OCI-LY7 (cell line): ENCODE results near the gene CCDC127. TPM values are rescaled to one million over a fixed set of nuclear protein-coding genes. Genes with fewer than 3 reads are reported as not detected.

Experiments used
- BruUV-seq: library from RNA; stranded (reverse); fragments of 400-500 nt; replicated peaks from 2 replicates; lab custom pipeline; 2021; lab: Mats Ljungman, UMichigan
- CTCF ChIA-PET: fragments of 300-600 bp; sonication (Branson Sonifier 250); formaldehyde crosslinking; loops from one replicate; lab custom pipeline; 2022; ENCODE audit warnings: antibody characterized with exemption; ENCODE audit not compliant: unreplicated experiment; lab: Charles Lee
- POLR2A ChIA-PET: fragments of 300-600 bp; sonication (Branson Sonifier 250); formaldehyde crosslinking; loops from one replicate; lab custom pipeline; 2022; ENCODE audit warnings: antibody characterized with exemption; lab: Charles Lee
- DNase-seq: peaks from one replicate; pipeline ENCODE4 v3.0.0-alpha.2; 2015; ENCODE audit warnings: low spot score
- H2AFZ ChIP-seq: fragments of 200-600 bp; sonication (generic), shearing (Covaris generic); 2 replicates; pipeline ENCODE4 v1.6.1; 2014; ENCODE audit warnings: mild to moderate bottlenecking, antibody characterized with exemption, low read length, moderate library complexity
- H3K27ac ChIP-seq: fragments of 200-600 bp; sonication (generic); 2 replicates; pipeline ENCODE4 v1.5.1; 2014; ENCODE audit warnings: mixed run types, low read depth, mild to moderate bottlenecking, moderate library complexity, low read length, inconsistent platforms; ENCODE audit not compliant: poor library complexity, severe bottlenecking
- H3K36me3 ChIP-seq: fragments of 200-600 bp; sonication (generic); 2 replicates; pipeline ENCODE4 v1.6.1; 2014; ENCODE audit warnings: mild to moderate bottlenecking, antibody characterized with exemption, low read length, moderate library complexity, mixed read lengths; ENCODE audit not compliant: insufficient read depth
- H3K4me1 ChIP-seq: fragments of 200-600 bp; sonication (generic); 2 replicates; pipeline ENCODE4 v1.5.1; 2014; ENCODE audit warnings: mild to moderate bottlenecking, low read length; ENCODE audit not compliant: insufficient read depth, poor library complexity, severe bottlenecking
- H3K4me2 ChIP-seq: fragments of 200-600 bp; sonication (generic); 2 replicates; pipeline ENCODE4 v1.6.1; 2014; ENCODE audit warnings: mild to moderate bottlenecking, low read length
- H3K4me3 ChIP-seq: fragments of 200-600 bp; sonication (generic); 2 replicates; pipeline ENCODE4 v1.5.1; 2014; ENCODE audit warnings: mild to moderate bottlenecking, low read depth, low read length; ENCODE audit not compliant: poor library complexity, severe bottlenecking
- H3K79me2 ChIP-seq: fragments of 200-600 bp; sonication (generic); 2 replicates; pipeline ENCODE4 v1.6.1; 2016; ENCODE audit warnings: low read depth, mild to moderate bottlenecking, low read length, moderate library complexity, mixed read lengths; ENCODE audit not compliant: insufficient read depth
- H3K9me2 ChIP-seq: fragments of 200-600 bp; sonication (generic); 2 replicates; pipeline ENCODE4 v1.6.1; 2016; ENCODE audit warnings: mild to moderate bottlenecking, low read length, mixed read lengths; ENCODE audit not compliant: insufficient read depth
- H3K9me3 ChIP-seq: fragments of 200-600 bp; sonication (generic); 2 replicates; pipeline ENCODE4 v1.6.1; 2014; ENCODE audit warnings: mild to moderate bottlenecking, mixed run types, low read length, mixed read lengths
- H4K20me1 ChIP-seq: fragments of 200-600 bp; sonication (generic); 2 replicates; pipeline ENCODE4 v1.6.1; 2014; ENCODE audit warnings: mild to moderate bottlenecking, antibody characterized with exemption, low read length, moderate library complexity, mixed read lengths; ENCODE audit not compliant: insufficient read depth
- CTCF ChIP-seq: fragments of 200-600 bp; sonication (generic); conservative IDR thresholded peaks from 2 replicates; pipeline ENCODE4 v1.5.1; 2014; ENCODE audit warnings: mild to moderate bottlenecking, antibody characterized with exemption, low read length, moderate library complexity, mixed read lengths
- EZH2phosphoT487 ChIP-seq: fragments of 200-600 bp; sonication (generic); IDR thresholded peaks from 2 replicates; pipeline ENCODE4 v1.6.1; 2018; ENCODE audit warnings: low read depth, borderline replicate concordance, mild to moderate bottlenecking, mixed run types, antibody characterized with exemption, low read length, moderate library complexity, mixed read lengths
- intact Hi-C: fragments of 100-400 bp; cut with micrococcal nuclease; formaldehyde crosslinking; loops from one replicate; pipeline ENCODE4 v1.10.0; 2022; ENCODE audit not compliant: unreplicated experiment
- total RNA-seq, 2 experiments: library from RNA; depleted of rRNA in 1 of 2; stranded (reverse); fragments of >200 nt in 1 of 2; shearing (Covaris generic) in 1 of 2; gene quantifications; 2 replicates each; pipeline ENCODE4 v1.2.3, GENCODE V29; 2014 to 2022

CCDC127 gene
- total RNA-seq, 2 experiments from 2014 or later = 10.8 to 12.4 TPM

DNA sequence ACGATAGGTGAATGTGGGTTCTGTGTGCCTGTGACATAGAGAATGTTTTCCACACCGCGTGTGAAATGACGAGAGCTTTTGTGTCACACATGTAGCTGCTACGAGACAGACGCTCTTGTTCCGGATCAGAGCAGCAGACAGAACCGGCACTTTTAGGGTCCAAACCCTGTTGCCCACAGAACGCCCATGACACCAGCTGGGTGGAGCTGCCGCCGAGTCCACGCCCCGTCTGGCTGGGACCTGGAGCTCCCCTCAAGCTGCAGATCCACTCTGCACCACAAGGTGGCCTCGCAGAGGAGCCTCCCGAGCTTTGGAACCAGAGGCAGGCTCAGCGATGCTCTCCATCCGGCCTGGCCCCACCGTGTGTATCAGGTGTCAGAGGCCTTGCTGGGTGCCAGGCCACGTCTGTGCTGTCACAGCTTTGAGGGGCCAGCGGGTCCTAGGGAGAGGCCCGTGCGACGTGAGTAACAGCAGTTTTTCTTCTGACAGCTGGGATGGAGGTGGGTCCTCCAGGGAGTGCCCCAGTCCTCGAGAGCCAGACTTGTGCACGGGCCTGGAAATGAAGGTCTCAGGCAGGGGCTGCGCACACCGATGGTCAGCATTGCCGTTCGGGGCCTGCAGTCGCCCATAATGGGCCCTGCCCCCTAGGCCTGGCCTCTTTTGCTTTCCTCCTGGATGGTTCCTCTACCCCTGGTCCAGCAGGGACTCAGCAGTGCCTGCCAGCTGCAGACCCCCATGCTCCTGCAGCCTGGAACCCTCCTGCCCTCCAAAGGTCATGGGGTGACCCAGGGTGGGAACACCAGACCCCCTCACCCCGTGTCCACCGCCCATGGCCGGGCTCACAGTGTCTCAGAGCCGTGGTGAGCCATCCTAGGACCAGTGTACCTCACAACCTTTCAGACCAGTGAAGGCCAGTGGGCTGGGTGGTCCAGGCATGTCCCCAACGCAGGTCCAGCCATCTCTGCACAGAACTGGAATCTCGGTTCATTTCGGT, 29.2 kb downstream of the CCDC127 start:
- H3K4me2 ChIP-seq = peak overlapping the region; percentile 73
- peaks cover 58% of the 10 kb centered on the region for H3K4me1 ChIP-seq
- no peaks in the 10 kb centered on the region; the same call in 1 of the 2 replicates for H3K79me2 ChIP-seq
- no peaks in the 10 kb centered on the region for H3K9me3 ChIP-seq
- DNase-seq = peak; percentile 95
- CTCF ChIA-PET = interaction anchor here (0.6 to 1.3 kb wide), 5 partner anchors 13 to 283 kb away, joined by 3 to 10 read pairs (median 3); partner anchors contain the start of gene PDCD6
- H2AFZ ChIP-seq = peak overlapping the region; percentile 13; the same call in 1 of the 2 replicates
- H3K9me2 ChIP-seq = no peaks in the 10 kb centered on the region
- H3K4me3 ChIP-seq = peak overlapping the region; percentile 43
- POLR2A ChIA-PET = interaction anchor here (0.9 to 1.3 kb wide), 5 partner anchors 12 to 82 kb away, joined by 3 to 8 read pairs (median 3); partner anchors contain the start of gene PDCD6
- H3K27ac ChIP-seq = peak overlapping the region; percentile 85
- no peaks in the 10 kb centered on the region for H3K36me3 ChIP-seq
- no TSS peak for BruUV-seq
- H4K20me1 ChIP-seq = no peaks in the 10 kb centered on the region
- intact Hi-C loops = loop anchor here (1.0 kb wide), 2 partner anchors 30 to 83 kb away; partner anchors contain the start of genes CCDC127, PDCD6 and SDHA
- no peak for TF ChIP-seq EZH2phosphoT487
- peak; percentile 88 for TF ChIP-seq CTCF

- DNase-seq = no peak
- intact Hi-C loops = loop anchor here (1.0 kb wide), 2 partner anchors 30 to 83 kb away; partner anchors contain the start of genes CCDC127, PDCD6 and SDHA
- Histone ChIP-seq H3K9me2 (no peaks in the 10 kb centered on the region), H2AFZ (peak overlapping the region; percentile 13; the same call in 1 of the 2 replicates), H3K79me2 (no peaks in the 10 kb centered on the region; the same call in 1 of the 2 replicates), H3K9me3 (no peaks in the 10 kb centered on the region), H3K4me1 (peaks cover 49% of the 10 kb centered on the region), H4K20me1 (no peaks in the 10 kb centered on the region), H3K4me2 (peak overlapping the region; percentile 73), H3K4me3 (no peak overlapping the region), H3K36me3 (no peaks in the 10 kb centered on the region), H3K27ac (no peak overlapping the region)
- TF ChIP-seq CTCF = no peak
- no peak for TF ChIP-seq EZH2phosphoT487
- CTCF ChIA-PET = interaction anchor here (0.6 to 1.3 kb wide), 5 partner anchors 14 to 284 kb away, joined by 3 to 10 read pairs (median 3); partner anchors contain the start of gene PDCD6
- BruUV-seq = no TSS peak
- POLR2A ChIA-PET = interaction anchor here (0.9 to 1.3 kb wide), 6 partner anchors 13 to 83 kb away, joined by 3 to 8 read pairs (median 4); partner anchors contain the start of genes CCDC127, PDCD6 and SDHA
Measured at GRCh38 chr5:187617-188451, 30.1 kb downstream of the CCDC127 start.
